Memory B cell (primary cell): Measurements from ENCODE around the gene SLC25A19.
A peak's percentile ranks its signal among the peaks of the same experiment; 100 is the strongest.
"Not testable (repeated sequence)": the region's sequence is repeated elsewhere in the genome, so short reads cannot be mapped to it uniquely, and the experiment has no call there.

Experiments
- ATAC-seq: fragments of 150-1000 bp; cut with Tn5 transposase; 2 replicates; pipeline ENCODE4 v1.10.0; 2021; ENCODE audit warnings: low read depth, mild to moderate bottlenecking, moderate library complexity
- DNase-seq, 2 donors: peaks; one replicate each; pipeline ENCODE4 v3.0.0; 2022; ENCODE audit warnings: low spot score in 2 of 2
- H3K27ac Mint-ChIP-seq: one replicate; pipeline ENCODE4 v1.8.0; 2022; ENCODE audit warnings: mild to moderate bottlenecking, moderate library complexity, mixed read lengths
- H3K27me3 Mint-ChIP-seq: one replicate; pipeline ENCODE4 v1.8.0; 2022; ENCODE audit warnings: mixed read lengths
- H3K36me3 Mint-ChIP-seq: one replicate; pipeline ENCODE4 v1.8.0; 2022; ENCODE audit warnings: mild to moderate bottlenecking, mixed read lengths
- H3K4me1 Mint-ChIP-seq: one replicate; pipeline ENCODE4 v1.8.0; 2022; ENCODE audit warnings: mixed read lengths
- H3K4me3 Mint-ChIP-seq: one replicate; pipeline ENCODE4 v1.8.0; 2022; ENCODE audit warnings: mild to moderate bottlenecking, moderate library complexity, mixed read lengths
- H3K9me3 Mint-ChIP-seq: one replicate; pipeline ENCODE4 v1.8.0; 2022; ENCODE audit warnings: mixed read lengths

The SLC25A19 gene

DNA sequence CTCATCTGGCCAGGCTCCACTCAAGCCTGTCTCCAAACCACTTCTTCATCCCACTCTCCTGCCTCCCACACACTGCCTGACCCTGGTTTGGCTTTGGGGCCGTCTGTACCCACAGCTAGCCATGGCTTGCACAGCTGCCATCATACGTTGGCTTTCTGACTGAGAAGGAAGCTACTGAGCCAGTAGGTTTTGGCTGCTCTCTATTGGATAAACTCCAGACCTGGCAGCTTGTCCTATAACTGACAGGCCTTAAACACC is 22.2 kb downstream of the SLC25A19 start:
- peaks cover 4% of the 10 kb centered on the region for H3K36me3 Mint-ChIP-seq
- DNase-seq (no peak), ATAC-seq (no peak)
- H3K9me3 Mint-ChIP-seq = no peaks in the 10 kb centered on the region
- no peak overlapping the region for H3K4me3 Mint-ChIP-seq
- no peak overlapping the region for H3K27ac Mint-ChIP-seq
- no peaks in the 10 kb centered on the region for H3K27me3 Mint-ChIP-seq
- peaks cover 24% of the 10 kb centered on the region for H3K4me1 Mint-ChIP-seq

DNA sequence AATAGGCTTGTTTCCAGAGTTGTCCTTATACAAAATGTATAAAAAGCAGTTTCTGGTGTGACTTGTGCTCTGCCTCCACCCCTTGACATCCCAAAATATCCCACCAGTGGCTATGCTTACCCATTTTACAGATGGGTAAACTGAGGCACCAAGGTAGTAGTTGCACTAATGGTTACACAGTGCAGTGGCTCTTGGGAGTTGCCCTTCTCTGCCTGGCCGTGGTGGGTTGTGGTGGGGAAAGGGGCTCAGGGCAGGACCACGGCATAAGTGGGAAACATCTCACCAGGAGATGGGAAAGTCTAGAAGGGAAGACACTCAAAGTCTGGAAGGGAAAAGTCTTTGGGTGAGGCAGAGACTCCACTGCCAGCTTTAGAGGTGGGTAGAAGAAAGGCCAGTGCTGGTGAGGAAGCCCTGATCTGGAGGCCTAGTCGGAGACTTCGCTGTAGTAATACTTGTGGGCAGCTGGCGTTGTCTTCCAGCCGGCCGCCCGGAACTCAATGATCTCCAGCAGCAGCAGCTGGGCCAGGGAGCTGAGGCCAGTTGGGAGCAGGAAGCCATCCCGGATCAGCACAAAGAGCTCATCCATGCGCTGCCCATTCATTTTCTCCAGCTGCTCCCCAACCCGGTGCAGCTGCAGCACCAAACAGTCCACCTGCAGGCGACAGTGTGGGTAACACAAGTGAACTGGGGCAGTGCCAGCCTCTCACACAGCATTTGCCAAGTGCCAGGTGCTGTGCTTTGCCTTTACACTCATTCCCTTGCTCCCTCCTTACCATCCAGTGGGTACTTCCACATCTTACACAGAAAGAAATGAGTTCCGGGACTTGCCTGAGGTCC is 22.7 kb downstream of the SLC25A19 start:
- no peak for ATAC-seq
- H3K36me3 Mint-ChIP-seq = peaks cover 4% of the 10 kb centered on the region
- H3K27ac Mint-ChIP-seq = no peak overlapping the region
- peaks cover 20% of the 10 kb centered on the region for H3K4me1 Mint-ChIP-seq
- no peaks in the 10 kb centered on the region for H3K9me3 Mint-ChIP-seq
- no peaks in the 10 kb centered on the region for H3K27me3 Mint-ChIP-seq
- DNase-seq = no peak
- no peak overlapping the region for H3K4me3 Mint-ChIP-seq

DNA sequence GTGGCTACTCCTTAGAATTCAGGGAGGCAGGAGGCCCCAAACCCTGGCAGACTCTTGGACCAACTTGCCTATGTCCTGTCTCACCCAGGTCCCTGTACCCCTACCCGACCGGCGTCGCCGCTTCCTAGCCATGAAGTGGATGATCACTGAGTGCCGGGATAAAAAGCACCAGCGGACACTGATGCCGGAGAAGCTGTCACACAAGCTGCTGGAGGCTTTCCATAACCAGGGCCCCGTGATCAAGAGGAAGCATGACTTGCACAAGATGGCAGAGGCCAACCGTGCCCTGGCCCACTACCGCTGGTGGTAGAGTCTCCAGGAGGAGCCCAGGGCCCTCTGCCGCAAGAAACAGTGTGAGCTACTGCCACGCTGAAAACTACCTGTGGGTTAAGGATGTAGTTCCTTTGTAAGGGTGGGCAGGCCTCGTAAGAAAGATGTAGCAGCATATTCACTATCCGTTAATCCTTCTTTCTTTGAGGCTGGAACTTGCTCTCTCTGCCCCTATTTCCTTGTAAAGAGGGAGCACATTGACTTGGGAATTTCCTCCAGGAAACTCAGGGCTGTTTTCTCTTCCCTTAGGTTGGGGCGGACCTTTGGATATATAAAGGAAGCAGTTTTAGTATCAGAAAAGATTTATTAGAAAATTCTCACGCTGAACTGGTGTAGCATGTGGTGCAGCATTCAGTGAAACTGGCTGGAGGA is 23.5 kb downstream of the SLC25A19 start:
- Mint-ChIP-seq H3K27ac (no peak overlapping the region), H3K4me3 (no peak overlapping the region), H3K36me3 (peaks cover 4% of the 10 kb centered on the region), H3K4me1 (peaks cover 22% of the 10 kb centered on the region), H3K27me3 (no peaks in the 10 kb centered on the region), H3K9me3 (no peaks in the 10 kb centered on the region)
- DNase-seq = no peak
- no peak for ATAC-seq

DNA sequence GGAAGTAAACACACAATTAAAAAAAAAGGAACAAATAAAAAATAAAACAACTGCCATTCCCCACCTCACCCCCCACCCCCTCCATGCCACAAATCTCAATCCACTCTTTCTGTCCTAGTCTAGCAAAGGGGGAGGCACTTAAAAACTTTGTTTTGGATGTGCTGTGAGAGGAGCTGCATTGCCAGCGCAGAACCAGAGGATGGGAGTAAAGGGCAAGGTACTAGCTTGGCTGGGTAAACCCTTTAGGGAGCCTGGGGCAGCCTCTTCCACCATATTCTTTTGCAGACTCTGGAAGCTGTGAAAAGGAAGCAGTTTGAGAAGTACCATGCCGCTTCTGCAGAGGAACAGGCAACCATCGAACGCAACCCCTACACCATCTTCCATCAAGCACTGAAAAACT is 26.2 kb downstream of the SLC25A19 start:
- no peaks in the 10 kb centered on the region for H3K9me3 Mint-ChIP-seq
- peak overlapping the region; percentile 94 for H3K4me3 Mint-ChIP-seq
- DNase-seq = no peak
- peaks cover 28% of the 10 kb centered on the region for H3K4me1 Mint-ChIP-seq
- H3K27me3 Mint-ChIP-seq = no peaks in the 10 kb centered on the region
- peaks cover 7% of the 10 kb centered on the region for H3K36me3 Mint-ChIP-seq
- peak overlapping the region; percentile 100 for H3K27ac Mint-ChIP-seq
- ATAC-seq = no peak

DNA sequence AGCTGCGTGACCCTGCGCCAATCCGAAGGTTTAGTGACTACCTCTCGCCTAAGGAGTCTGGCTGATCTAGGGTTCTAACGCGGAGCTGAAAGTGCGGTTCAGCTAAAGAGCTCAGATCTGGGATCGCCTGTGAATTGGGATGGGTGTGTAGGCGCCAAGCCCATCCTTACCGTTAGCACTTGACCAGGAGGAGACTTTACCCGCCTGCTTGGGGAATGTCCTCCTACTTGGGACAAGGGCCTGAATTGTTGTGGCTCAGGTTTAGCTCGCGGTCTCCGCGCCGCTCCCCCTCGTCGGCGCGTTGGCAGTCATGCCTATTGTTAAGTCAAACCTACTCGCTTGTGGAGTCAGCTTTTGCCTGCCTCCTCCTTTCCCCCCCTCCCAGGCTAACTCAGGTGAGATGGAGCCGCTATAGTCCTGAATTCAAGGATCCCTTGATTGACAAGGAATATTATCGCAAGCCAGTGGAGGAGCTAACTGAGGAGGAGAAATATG is 27.1 kb downstream of the SLC25A19 start:
- DNase-seq = no peak
- peaks cover 31% of the 10 kb centered on the region for H3K4me1 Mint-ChIP-seq
- no peaks in the 10 kb centered on the region for H3K27me3 Mint-ChIP-seq
- H3K36me3 Mint-ChIP-seq = peaks cover 7% of the 10 kb centered on the region
- no peak for ATAC-seq
- H3K4me3 Mint-ChIP-seq = peak overlapping the region; percentile 94
- no peaks in the 10 kb centered on the region for H3K9me3 Mint-ChIP-seq
- peak overlapping the region; percentile 100 for H3K27ac Mint-ChIP-seq

DNA sequence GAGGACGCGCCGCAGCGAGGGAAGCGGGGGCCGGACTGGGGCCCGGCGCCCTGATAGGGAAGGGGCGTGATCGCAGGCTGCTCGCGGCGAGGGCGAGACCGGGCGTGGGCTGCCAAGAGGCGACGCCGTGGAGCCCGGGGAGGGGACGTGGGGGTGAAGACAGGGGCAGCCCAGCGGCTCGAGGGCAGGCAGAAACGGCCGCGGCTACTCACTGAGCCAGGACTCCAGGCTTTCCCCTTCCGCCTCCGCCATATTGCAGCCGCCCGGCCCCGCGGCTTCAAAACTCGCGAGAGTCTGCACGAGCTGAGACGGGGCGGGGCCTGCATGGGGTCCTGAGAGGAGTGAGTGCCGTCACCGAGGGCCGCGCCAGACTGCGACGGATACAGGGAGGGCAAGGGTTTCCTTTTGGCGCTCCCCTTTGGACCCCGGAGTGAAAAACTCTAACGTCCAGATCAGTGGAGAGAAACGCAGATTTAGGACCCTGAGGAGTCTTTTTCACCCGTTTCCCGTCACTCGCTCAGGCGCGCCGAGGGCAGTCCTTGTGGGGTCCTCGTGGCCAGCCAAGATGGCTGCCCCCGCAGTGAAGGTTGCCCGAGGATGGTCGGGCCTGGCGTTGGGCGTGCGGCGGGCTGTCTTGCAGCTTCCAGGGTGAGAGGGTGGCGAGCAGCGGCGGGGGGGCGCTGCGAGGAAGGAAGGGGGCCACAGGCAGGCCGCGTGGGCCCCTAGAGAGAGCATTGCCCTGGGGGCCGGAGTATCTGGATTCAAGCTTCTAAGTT is 27.7 kb downstream of the SLC25A19 start, which contains the start of the genes GGA3 and MRPS7:
GGA3 (minus strand) TSS at position 271 of the 776 bp plus-strand sequence; CDS start at position 252, 19 bp downstream.
MRPS7 (plus strand) TSS at position 544 of the 776 bp plus-strand sequence; CDS start at position 566, 22 bp downstream.
- Mint-ChIP-seq H3K27me3 (no peaks in the 10 kb centered on the region), H3K9me3 (no peaks in the 10 kb centered on the region), H3K36me3 (peaks cover 4% of the 10 kb centered on the region), H3K4me1 (peaks cover 33% of the 10 kb centered on the region), H3K27ac (peak within 1 kb of the TSS; percentile 100), H3K4me3 (peak within 1 kb of the TSS; percentile 94)
- ATAC-seq = peak; percentile 93
- DNase-seq = peak; percentile 96 to 99

DNA sequence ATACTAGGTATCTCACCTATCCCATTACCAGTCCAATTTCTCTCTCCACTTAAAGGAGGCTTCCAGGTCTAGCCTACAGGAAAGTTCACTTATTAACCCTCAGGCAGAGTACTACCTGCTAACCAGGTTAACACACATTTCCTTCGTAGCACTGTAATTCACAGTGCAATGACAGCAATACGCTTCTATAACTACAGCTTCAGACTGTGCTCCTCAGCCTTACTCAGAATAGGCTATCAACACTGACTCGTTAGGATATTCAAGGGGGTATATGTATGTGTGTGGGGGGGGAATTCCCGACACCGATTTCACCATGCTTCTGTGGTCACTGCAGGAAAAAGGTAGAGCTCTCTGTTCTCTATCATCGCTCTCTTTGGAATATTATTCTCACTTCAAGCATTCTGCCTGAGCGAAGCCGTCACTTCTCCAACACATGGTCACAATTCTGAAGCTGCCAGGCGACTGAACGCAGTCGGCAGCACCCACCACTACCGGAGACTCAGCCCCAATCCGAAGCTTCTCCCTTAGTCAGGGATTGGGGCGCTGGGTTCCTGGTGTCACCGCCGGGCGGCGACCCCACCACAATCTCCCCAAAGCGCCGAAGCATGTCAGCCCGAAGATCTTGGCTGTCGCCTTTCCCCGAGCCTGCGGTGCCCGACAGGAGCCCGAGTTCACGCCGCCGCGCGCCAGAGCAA is 28.4 kb downstream of the SLC25A19 start:
- Mint-ChIP-seq H3K4me1 (peaks cover 40% of the 10 kb centered on the region), H3K27ac (peak overlapping the region; percentile 100), H3K9me3 (no peaks in the 10 kb centered on the region), H3K36me3 (peaks cover 4% of the 10 kb centered on the region), H3K4me3 (peak overlapping the region; percentile 94), H3K27me3 (no peaks in the 10 kb centered on the region)
- no peak for DNase-seq
- peak; percentile 20 for ATAC-seq

DNA sequence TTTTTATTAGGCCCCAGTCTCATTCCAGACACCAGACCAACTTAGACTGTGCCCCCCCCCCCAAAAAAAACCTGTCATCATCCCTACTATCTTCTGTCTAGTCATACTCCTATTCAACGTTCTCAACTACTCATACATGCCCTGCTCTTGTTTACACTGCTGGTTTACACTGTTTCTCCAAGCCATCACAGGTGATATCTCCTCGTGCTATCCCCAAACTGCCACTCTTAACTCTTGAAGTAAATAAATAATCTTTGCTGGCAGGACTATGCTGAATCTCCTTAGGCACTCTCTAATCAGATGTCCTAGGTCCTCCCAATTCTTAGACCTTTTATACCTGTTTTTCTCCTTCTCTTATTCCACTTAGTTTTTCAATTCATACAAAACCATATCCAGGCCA is 32.0 kb downstream of the SLC25A19 start:
- peak overlapping the region; percentile 86 for H3K27ac Mint-ChIP-seq
- ATAC-seq, H3K9me3 Mint-ChIP-seq, H3K36me3 Mint-ChIP-seq, H3K4me3 Mint-ChIP-seq, DNase-seq, H3K27me3 Mint-ChIP-seq: not testable (repeated sequence)
- H3K4me1 Mint-ChIP-seq = peaks cover 57% of the 10 kb centered on the region

DNA sequence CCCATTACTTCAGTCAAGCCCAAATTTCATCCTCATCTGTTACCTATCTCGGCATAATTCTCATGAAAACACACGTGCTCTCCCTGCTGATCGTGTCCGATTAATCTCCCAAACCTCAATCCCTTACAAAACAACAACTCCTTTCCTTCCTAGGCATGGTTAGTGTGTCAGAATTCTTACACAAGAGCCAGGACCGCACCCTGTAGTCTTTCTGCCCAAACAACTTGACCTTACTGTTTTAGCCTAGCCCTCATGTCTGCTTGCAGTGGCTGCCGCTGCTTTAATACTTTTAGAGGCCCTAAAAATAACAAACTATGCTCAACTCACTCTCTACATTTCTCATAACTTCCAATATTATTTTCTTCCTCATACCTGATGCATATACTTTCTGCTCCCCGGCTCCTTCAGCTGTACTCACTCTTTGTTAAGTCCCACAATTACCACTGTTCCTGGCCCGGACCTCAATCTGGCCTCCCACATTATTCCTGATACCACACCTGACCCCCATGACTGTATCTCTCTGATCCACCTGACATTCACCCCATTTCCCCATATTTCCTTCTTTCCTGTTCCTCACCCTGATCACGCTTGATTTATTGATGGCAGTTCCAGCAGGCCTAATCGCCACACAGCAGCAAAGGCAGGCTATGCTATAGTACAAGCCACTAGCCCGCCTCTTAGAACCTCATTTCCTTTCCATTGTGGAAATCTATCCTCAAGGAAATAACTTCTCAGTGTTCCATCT is 33.1 kb downstream of the SLC25A19 start:
- H3K36me3 Mint-ChIP-seq, DNase-seq, H3K27me3 Mint-ChIP-seq, H3K4me3 Mint-ChIP-seq, H3K9me3 Mint-ChIP-seq, ATAC-seq: not testable (repeated sequence)
- peak overlapping the region; percentile 86 for H3K27ac Mint-ChIP-seq
- peaks cover 62% of the 10 kb centered on the region for H3K4me1 Mint-ChIP-seq

DNA sequence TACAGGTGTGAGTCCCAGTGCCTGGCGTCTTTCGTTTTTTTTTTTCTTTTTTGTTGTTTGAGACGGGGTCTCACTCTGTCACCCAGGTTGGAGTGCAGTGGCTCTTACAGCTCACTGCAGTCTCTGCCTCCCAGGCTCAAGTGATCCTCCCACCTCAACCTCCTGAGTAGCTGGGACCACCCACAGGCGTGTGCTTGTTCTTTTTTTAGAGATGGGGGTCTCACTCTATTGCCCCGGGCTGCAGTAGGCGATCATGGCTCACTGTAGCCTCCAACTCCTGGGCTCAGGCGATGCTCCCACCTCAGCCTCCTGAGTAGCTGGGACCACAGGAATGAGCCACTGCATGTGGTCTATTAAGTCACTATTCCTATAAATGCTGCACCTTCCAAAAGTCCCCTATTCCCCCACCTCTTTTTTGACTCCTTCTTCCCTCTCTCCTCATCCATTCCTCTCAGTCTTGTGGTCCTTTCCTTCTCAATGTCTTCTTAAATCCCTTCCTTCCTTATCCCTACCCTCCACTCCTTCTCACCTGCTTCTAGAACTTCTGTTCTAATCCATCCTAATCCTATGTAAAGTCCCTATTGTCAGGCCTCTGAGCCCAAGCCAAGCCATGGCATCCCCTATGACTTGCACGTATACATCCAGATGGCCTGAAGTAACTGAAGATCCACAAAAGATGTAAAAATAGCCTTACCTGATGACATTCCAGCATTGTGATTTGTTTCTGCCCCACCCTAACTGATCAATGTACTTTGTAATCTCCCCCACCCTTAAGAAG is 37.0 kb downstream of the SLC25A19 start:
- Mint-ChIP-seq H3K4me3 (peak overlapping the region; percentile 37), H3K27ac (peak overlapping the region; percentile 54), H3K27me3 (no peaks in the 10 kb centered on the region), H3K4me1 (peaks cover 49% of the 10 kb centered on the region), H3K36me3 (no peaks in the 10 kb centered on the region), H3K9me3 (no peaks in the 10 kb centered on the region)
- no peak for ATAC-seq
- DNase-seq = no peak

DNA sequence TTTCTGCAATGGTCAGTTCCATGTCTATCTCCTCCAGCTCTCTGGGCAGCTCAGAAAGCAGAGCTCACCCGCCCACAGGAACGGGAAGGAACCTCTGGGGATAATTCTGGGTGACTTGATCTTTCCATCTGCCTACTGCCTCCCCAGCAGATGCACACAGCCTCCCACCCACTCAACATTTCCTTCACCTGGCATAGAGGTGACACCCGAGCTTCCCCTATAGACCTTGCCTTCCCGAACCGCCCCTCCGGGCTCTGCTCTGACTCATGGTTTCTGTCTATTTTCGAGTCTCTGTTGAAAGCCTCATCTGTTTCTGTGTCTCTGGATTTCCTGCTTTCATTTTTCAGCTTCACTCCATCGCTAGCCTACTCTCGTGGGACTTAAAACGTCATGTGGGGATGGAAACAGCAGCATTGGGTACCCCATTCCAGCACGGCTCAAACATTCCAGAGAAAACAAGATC is 39.2 kb downstream of the SLC25A19 start:
- peak overlapping the region; percentile 75 for H3K4me3 Mint-ChIP-seq
- DNase-seq (no peak), ATAC-seq (peak; percentile 72)
- H3K27me3 Mint-ChIP-seq = no peaks in the 10 kb centered on the region
- peak overlapping the region; percentile 91 for H3K27ac Mint-ChIP-seq
- H3K4me1 Mint-ChIP-seq = peaks cover 42% of the 10 kb centered on the region
- H3K36me3 Mint-ChIP-seq = peaks cover 3% of the 10 kb centered on the region
- H3K9me3 Mint-ChIP-seq = no peaks in the 10 kb centered on the region

DNA sequence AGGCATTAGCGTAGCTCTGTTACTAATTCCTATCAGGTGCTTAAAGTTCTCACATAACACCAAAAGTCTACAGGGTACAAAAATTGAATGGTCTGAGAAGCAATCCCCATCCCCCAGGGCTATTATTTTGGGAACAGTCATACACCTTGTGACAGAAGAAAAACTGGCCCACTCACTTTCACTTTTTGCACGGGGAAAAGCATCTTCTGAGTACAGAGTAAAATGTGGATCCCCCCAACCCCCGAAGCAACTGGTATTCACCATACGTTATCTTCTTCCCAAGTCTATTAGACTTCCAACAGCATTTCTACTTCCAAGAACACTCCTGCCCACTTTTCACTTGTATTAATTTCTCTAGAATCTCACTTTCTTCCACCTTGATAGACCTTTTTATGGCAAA is 39.7 kb downstream of the SLC25A19 start:
- no peaks in the 10 kb centered on the region for H3K27me3 Mint-ChIP-seq
- no peak for DNase-seq
- H3K4me3 Mint-ChIP-seq = peak overlapping the region; percentile 75
- H3K36me3 Mint-ChIP-seq = peaks cover 3% of the 10 kb centered on the region
- peak overlapping the region; percentile 91 for H3K27ac Mint-ChIP-seq
- no peaks in the 10 kb centered on the region for H3K9me3 Mint-ChIP-seq
- no peak for ATAC-seq
- H3K4me1 Mint-ChIP-seq = peaks cover 44% of the 10 kb centered on the region
